Measurements from ENCODE around the gene ISL2. TPM values are rescaled to one million over a fixed set of nuclear protein-coding genes. Genes with fewer than 3 reads are reported as not detected.
"Not testable (repeated sequence)": the region's sequence is repeated elsewhere in the genome, so short reads cannot be mapped to it uniquely, and the experiment has no call there.

Gene ISL2
- 1.2 and 4.5 TPM in 2 replicates for total RNA-seq (ENCODE audit: low replicate concordance)
- long read RNA-seq: 0 reads

- Mint-ChIP-seq H3K4me1 (ENCODE audit: unreplicated experiment) (peaks cover 29% of the 10 kb centered on the region), H3K27ac (peak within 1 kb of the TSS; percentile 79), H3K4me3 (peak within 1 kb of the TSS; percentile 82), H3K36me3 (peaks cover 7% of the 10 kb centered on the region), H3K27me3 (peaks cover 85% of the 10 kb centered on the region), H3K9me3 (peaks cover 5% of the 10 kb centered on the region)
- DNase-seq (ENCODE audit: extremely low spot score, unreplicated experiment): peak; percentile 87
- no peak for TF ChIP-seq CTCF (conservative IDR thresholded peaks at IDR 0.05)
Observed at GRCh38 chr15:76336254-76337058, at the start of gene ISL2. Gene ISL2 (plus strand): TSS chr15:76336773. CDS start chr15:76336884, 111 bp downstream.

DNA sequence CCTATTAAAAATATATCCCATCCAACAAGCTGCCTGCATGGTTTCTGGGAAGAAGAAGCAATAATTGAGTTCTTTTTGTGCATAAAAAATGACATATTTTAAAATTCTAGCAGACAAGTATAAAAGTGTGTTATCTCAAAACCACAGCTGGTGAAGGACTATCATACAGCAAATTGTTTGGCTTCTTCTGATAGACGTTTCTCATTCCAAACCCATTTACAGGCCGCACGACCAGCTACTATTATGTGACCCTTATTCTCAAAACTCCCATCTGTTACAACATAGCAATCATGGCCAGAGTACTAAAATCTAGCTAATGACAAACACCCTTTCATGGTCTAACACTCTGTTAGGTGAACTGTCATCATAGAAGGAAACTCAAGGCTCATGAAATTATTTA lies 47.0 kb upstream of the ISL2 start:
- no peak for TF ChIP-seq CTCF (conservative IDR thresholded peaks at IDR 0.05)
- no peaks in the 10 kb centered on the region for H3K9me3 Mint-ChIP-seq
- no peak overlapping the region for H3K4me3 Mint-ChIP-seq
- H3K27me3 Mint-ChIP-seq: no peaks in the 10 kb centered on the region
- DNase-seq (ENCODE audit: extremely low spot score, unreplicated experiment): no peak
- peaks cover 6% of the 10 kb centered on the region for H3K4me1 Mint-ChIP-seq (ENCODE audit: unreplicated experiment)
- H3K36me3 Mint-ChIP-seq: peaks cover 36% of the 10 kb centered on the region
- H3K27ac Mint-ChIP-seq: no peak overlapping the region

DNA sequence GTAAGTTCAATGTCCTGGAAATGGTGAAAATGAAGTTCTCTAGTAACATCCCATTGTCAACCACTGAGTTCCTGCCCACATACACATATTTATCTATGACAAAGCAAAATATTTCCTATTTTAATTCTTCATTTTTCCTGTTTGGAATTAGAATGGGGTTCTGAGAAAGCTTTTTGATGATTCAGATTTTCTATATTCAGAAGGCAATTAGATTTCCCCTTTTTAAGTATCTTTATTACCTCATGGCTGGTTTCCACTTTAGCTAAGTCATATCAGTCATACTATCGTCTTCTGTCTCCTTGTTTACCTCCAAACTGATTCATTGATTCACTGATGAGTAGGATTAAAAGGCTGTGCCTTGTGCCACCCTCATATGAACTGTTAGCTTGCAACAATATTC lies 43.2 kb upstream of the ISL2 start:
- no peak for TF ChIP-seq CTCF (conservative IDR thresholded peaks at IDR 0.05)
- no peak overlapping the region for H3K4me3 Mint-ChIP-seq
- no peak overlapping the region for H3K27ac Mint-ChIP-seq
- H3K9me3 Mint-ChIP-seq: no peaks in the 10 kb centered on the region
- DNase-seq (ENCODE audit: extremely low spot score, unreplicated experiment): no peak
- H3K4me1 Mint-ChIP-seq (ENCODE audit: unreplicated experiment): peaks cover 6% of the 10 kb centered on the region
- H3K27me3 Mint-ChIP-seq: no peaks in the 10 kb centered on the region
- H3K36me3 Mint-ChIP-seq: peaks cover 26% of the 10 kb centered on the region

DNA sequence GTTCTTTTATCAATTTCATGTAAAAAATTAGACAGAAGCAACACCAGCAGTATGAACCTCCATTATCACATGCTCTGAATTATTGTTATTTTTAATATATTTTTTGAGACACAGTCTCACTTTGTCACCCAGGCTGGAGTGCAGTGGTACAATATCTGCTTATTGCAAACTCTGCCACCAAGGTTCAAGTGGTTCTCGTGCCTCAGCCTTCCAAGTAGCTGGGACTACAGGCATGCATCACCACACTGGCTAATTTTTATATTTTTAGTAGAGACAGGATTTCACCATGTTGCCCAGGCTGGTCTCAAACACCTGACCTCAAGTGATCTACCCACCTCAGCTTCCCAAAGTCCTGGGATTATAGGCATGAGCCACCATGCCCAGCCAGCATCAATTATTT lies 42.1 kb upstream of the ISL2 start:
- H3K9me3 Mint-ChIP-seq, H3K27ac Mint-ChIP-seq: not testable (repeated sequence)

DNA sequence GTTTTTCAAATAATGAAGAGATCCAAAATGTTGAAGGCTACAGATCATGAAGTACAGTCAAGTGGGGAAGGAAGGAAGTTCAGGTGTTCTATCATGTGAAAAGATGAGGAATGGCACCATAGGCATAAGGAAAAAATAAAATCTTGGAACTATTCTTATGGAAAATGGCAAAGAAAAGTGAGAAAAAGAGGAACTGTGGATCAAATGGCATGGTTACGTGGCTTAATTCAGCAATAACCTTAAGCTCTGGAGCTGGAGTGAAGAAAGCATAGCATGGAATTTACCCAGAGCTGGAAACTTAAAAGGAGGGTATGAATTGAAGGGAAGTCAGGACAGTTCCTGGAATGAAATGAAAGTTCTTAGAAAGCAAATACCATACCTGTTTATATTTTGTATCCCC lies 39.7 kb upstream of the ISL2 start:
- Mint-ChIP-seq H3K27ac (no peak overlapping the region), H3K27me3 (no peaks in the 10 kb centered on the region), H3K4me3 (no peak overlapping the region), H3K4me1 (ENCODE audit: unreplicated experiment) (peaks cover 3% of the 10 kb centered on the region), H3K9me3 (no peaks in the 10 kb centered on the region), H3K36me3 (peaks cover 14% of the 10 kb centered on the region)
- TF ChIP-seq CTCF (conservative IDR thresholded peaks at IDR 0.05): no peak
- DNase-seq (ENCODE audit: extremely low spot score, unreplicated experiment): no peak

More for the DNA sequence above, 42.1 kb upstream of the ISL2 start:
- H3K4me1 Mint-ChIP-seq (ENCODE audit: unreplicated experiment); DNase-seq (ENCODE audit: extremely low spot score, unreplicated experiment); H3K27me3 Mint-ChIP-seq; H3K4me3 Mint-ChIP-seq: not testable (repeated sequence)
- peaks cover 26% of the 10 kb centered on the region for H3K36me3 Mint-ChIP-seq

GRCh38 chr15:76297951-76298350 lies 38.6 kb upstream of the ISL2 start:
- not testable (repeated sequence) for H3K4me3 Mint-ChIP-seq; H3K4me1 Mint-ChIP-seq (ENCODE audit: unreplicated experiment); H3K9me3 Mint-ChIP-seq; H3K27me3 Mint-ChIP-seq; H3K27ac Mint-ChIP-seq; DNase-seq (ENCODE audit: extremely low spot score, unreplicated experiment)
- H3K36me3 Mint-ChIP-seq: peaks cover 10% of the 10 kb centered on the region

All from type B pancreatic cell (in vitro differentiated cells).